IPS-NIHi11 (cell line): ENCODE measurements around the gene MSANTD2.
"Not testable (repeated sequence)": the region's sequence is repeated elsewhere in the genome, so short reads cannot be mapped to it uniquely, and the experiment has no call there.

Source experiments
- DNase-seq: peaks from one replicate; pipeline ENCODE4 v3.0.0; 2012; ENCODE audit warnings: mixed read lengths, low spot score

Gene MSANTD2

DNA sequence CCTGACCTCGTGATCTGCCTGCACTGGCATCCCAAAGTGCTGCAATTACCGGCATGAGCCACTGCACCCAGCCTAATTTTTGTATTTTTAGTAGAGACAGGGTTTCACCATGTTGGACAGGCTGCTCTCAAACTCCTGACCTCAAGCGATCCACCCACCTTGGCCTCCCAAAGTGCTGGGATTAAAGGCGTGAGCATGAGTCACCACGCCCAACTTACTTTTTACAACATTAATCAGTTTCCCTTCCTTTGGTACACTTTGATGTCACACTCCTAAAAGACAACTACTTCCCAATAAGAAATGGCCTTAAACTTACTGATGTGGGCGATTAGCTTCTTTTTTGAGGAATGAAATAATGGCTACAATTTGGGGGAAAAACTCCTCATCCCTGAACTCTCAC lies 29.2 kb downstream of the MSANTD2 start:
- not testable (repeated sequence) for DNase-seq

DNA sequence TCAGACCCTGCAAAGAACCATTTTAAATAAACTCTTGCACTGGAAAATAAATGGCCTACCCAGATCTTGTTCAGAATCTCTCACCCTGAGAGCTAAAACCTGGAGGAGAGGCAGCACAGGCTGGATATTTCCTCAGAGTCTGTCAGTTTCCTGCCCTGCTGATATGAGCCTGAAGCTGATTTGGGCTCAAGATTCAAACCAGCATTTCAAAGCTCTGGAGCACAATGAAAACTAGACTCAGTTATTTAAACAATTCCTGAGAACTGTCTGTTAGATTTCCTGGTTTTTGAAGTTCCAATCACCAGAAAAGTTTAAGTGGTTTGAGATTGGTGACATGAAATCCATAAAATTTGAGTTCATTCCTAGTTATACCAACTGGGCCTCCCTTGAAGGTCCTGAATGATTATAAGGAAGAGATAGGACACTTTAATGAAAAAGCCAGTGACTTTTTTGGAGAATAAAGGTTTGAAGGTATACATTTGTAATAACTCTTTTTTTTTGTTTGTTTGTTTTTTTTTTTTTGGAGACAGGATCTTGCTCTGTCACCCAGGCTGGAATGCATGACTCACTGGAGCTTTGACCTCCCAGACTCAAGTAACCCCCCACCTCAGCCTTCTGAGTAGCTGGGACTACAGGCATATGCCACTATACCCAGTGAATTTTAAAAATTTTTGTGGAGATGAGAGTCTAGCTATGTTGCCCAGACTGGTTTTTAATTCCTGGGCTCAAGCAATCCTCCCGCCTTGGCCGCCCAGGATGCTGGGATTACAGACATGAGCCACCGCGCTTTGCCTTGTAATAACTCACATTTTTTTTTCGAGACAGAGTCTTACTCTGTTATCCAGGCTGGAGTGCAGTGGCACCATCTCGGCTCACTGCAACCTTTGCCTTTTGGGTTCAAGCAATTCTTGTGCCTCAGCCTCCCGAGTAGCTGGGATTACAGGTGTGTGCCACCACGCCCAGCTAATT lies 30.1 kb downstream of the MSANTD2 start:
- DNase-seq, result no peak

- no peak for DNase-seq
These were observed 31.3 kb downstream of the MSANTD2 start for GRCh38 chr11:124768914-124769313.

DNA sequence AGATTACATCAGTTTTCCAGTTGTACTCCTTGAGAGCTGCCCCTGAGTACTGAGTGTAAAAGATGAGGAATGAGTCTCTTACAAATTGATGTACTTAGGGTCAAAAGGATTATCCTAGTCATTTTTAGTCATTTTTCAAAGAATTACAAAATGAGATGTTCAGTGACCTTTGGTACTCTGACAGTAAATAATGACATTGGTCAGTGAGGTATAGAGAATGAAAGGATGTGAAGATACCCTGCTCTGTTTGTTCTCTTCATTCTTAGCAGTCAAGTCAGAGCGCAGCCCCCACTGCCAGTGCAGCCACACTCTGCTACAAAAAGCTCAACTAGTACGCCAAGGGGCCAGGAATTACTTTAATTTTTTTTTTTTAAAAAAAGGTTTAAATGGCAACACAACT lies 34.0 kb downstream of the MSANTD2 start:
- DNase-seq, result no peak

DNA sequence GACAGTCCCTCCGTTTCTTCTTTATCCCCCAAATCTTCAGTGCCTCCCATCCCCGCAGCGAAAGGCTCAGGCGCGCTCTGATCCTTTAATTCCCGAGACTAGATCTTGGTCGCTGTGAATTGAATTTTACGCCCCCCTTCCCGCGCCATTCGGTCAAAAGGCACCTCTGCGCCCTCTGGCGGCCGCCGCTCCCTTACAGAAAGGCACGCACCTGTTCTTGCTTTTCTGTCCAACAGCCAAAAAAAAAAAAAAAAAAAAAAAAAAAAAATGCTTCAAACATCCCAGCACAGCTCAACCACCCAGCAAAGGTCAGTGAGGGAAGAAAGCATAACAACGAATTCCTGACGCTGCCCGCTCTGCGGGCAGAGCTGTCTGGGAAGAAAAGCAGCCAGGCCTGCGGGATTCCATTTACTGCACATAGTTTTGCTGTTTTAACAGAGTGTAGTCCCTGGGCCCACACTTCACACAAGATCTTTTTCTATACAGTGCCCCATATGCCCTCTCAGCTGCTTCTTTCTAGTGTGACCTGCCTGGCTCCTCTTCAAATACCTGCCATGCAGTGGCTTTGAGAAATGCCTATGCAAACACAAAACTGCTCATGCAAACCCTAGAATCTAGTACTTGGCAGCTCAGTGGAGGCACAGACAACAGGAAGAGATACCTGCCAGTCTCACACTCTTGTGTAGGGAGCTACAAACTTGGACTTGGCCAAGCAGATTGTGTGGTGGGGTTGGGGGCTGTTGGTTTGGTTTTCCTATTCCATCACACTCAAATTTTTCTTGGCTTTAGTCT lies 36.9 kb downstream of the MSANTD2 start:
- DNase-seq, result peak; percentile 66

GRCh38 chr11:124762624-124763155 lies 37.5 kb downstream of the MSANTD2 start:
- peak; percentile 41 for DNase-seq

DNA sequence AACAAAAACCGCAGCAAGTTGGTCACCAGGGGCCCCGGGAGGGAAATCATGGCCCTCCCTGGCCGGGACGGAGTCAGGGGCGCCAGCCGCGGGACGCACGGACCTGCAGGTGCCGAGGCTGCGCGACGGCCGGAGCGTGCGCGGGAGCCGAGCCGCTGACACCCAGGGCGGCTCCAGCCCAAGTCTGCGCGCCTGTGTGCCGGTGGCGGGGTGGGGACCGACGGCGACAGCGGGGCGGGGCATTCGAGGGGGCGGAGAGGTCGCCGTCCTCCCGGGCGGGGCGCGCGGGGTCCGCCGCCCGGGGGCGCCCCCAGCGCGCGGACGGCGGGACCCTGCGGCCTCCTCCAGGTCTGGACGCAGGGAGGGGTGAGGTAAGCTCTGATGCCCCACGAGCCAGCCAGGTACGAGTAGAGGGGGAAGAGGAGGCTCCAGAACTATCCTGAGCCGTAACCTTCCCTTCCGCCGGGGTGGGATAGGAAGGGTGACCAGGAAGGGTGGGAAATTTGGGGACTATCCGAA lies 38.0 kb downstream of the MSANTD2 start, which contains the start of gene ESAM:
ESAM (minus strand) TSS at position 186 of the 519 bp plus-strand sequence; CDS start at position 50, 136 bp downstream.
- DNase-seq, result peak; percentile 63

DNA sequence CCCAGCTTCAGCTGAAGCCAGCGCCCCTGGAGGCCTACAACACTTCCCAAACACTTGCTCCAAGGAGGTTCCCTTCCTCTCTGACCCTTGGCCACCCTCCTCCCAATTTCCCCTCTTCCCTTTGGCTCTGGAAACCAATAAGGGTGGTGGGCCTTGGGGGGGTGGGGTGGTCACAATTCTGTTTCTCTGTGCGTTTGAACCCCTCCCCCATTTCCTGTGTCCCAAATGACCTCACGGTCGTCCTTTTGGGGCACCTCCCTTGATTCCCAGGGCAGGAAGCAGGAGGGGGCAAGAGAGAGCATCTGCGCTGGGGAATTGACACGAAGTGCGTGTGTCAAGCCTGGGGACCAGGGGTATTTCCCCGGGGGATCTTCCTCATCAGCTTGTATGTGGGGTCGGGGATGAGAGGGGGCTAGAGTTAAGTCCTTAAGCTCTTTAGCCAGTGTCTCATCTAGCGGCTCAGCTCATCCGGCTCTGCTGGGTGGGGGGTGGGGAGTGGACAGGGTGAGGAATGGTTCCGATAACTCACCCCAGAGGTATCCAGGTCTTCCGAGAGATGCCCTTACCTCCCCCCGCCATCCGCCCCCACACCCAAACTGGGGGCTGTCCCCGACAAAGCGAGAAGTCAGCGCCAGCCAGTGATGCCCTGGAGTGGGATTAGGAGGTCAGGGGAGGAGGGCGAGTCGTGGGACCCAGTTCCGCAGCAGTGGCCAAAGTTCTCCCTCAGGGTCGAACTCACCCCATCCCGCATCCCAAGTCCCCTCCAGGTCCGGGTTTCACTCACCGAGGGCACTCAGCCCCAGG lies 38.7 kb downstream of the MSANTD2 start:
- DNase-seq, result no peak

DNA sequence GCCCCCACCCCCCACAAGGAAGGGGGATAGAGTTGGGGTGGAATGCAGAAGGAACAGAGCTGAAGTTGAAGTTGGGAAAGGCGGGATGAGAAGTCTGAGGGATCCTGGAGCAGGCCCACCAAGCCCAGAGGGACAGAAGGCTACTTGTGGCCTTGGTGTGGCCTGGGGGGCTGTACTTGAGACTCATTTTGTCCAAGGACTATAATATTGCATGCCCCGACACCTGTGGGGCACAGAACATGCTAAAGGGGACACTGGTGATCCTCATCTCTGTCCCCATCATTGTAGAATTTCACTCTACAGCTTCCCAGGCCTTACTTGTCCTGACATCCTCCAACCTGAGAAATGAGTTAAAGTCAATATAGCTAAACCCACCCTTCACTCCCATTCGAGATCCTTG lies 39.4 kb downstream of the MSANTD2 start:
- DNase-seq, result no peak

GRCh38 chr11:124760205-124760652 lies 40.0 kb downstream of the MSANTD2 start:
- DNase-seq, result no peak

DNA sequence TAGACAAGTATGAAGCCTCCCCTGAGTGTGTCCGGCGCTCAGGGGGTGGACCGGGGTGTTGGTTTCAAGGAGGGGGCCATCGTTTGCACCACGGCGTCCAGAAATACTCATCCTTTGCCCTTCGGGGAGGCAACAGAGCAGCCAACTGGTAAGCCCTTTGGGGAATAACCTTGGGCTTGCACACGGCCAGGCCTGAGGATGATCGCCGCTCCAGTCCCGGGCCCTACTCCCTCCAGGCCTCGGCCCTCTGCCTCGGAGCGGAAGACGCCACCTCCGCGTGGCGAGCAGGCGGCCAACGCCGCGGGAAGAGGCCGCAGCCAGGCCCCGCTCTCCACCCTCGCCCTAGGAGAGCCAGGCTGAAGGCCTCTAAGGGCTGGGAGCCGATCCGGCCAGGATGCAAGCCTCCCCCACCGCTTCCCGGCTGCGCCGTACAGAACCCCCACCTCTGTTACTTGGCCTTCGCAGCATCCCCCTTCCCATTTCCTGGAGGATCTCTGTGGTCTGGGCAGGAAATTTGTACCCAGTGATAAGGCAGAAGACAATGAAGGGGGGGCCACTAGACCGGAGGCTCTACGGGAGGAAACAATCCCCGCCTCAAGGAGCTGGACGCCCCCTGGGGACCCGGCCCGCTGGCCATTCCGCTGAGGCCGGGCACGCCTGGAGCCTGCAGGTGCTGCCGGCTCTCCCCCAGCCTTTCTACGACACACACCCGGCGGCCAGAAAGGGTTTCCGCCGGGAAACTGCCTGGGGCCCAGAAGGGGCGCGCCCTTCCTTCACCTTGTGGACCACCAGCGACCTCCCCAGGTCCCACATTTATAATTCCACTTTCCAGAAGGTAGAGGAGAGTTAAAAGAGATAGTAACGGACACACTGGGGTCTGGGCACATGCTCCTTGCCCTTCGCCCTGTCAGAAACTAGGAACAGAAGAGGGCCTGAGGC lies 40.7 kb downstream of the MSANTD2 start:
- no peak for DNase-seq

DNA sequence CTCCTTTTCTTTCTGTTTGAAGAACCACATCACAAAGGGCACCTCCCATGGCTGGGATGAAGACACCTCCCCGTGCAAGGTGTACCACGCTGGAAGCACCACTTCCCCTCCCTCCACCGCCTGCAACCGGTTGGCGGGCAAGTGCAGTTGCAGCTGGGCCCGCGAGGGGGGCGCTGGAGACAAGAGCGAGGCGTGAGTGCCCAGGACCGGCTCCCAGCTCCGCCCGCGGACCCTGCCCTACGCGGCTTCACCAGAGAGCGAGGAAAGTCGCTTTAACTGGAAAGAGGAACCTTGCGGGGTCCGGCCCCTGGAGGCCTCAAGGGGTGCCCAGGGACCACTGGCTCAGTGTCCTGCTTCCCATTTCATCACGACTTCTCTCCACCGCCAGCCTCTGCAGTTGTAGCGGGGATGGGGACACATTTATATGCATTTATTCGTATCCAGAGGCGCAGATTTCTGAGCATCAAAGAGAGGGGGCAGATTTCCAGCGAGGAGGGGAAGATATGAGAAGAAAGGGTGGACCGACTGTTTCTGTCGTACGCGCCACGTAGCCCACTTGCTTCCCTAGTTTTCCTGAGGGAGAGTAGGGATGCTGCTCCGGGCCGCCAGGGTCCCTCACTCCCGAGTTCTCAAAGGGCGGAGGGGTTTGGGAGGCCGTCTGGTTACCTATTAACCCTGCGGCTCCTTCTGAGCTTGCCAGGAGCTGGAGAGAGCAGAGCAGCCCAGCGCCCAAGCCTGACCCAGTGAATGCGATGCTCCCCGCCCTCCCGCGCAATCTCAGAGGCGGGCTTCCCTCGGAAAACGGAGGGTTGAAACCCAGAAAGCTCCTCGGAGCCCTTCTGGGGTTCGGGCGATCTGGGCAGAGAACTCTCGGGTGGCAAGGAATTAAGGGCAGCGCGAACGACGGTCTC lies 41.6 kb downstream of the MSANTD2 start:
- peak; percentile 82 for DNase-seq

DNA sequence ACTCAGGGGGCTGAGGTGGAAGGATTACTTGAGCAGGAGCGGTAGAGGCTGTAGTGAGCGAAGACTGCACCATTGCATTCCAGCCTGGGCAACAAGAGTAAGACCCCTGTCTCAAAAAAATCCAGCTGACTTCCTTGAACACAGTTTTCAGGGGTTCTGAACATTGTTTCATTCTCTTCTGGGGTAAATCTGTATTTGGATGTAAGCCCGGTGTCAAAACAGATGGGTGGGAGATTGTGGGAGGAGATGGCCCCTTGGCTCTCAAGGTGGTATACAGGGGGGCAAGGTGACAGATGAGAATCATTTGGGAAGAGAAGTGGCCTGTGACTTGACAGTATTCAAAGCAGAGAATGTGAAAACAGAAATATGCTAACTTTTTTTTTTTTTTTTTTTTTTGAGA lies 42.9 kb downstream of the MSANTD2 start:
- DNase-seq, result no peak

DNA sequence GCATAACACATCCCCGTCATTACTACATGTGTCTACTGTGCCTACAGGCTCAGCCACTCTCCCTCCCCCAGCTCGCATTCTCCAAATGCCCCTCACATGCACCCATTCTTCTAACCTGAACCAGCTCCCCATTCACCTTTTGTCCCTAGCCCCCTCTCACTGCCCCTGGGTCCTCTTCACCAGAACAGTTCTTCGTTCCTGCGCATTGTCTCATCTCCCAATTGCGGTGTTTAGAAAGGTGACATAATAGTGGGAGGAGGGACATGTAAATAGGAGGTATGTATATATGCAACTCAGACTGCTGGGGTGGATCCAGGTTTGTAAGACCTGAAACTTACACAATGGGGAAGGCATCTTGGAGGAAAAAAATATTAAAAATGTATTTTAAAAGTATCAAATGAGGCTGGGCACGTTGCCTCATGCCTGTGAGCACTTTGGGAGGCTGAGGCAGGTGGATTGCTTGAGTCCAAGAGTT lies 43.4 kb downstream of the MSANTD2 start:
- no peak for DNase-seq

DNA sequence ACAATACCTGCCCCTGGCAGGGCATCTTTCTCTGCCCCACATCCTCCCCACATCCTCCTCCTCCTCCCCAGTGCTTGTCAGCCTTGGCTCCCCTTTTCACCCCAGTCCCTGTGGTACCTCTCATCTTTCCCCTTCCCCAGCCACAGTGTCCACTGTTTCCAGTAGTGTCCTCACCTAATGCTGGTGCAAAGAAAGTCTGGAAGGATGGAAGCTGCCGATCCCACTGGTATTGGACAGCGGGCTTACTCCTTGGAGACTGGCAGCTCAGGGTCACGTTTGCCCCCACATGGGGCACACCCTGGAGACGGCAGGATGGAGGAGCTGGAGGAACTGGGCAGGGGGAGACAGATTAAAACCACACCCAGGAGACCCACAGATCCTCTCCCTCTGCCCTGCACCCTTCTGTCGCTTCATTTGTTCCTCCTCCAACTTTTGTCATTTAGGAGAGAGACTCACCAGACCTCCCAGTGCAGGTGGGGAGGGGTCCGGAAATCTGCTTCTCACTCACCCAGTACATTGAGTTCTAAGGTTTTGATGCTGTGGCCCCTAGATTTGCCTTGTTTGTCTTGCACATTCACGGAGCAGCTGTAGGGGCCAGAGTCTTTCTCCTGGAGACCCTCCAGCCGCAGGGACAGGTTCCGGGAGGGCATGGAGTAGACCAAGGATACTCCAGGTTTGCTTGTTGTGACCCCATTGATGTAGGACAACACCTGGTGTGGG lies 44.0 kb downstream of the MSANTD2 start:
- DNase-seq, result no peak

GRCh38 chr11:124754710-124755109 lies 45.5 kb downstream of the MSANTD2 start:
- no peak for DNase-seq

DNA sequence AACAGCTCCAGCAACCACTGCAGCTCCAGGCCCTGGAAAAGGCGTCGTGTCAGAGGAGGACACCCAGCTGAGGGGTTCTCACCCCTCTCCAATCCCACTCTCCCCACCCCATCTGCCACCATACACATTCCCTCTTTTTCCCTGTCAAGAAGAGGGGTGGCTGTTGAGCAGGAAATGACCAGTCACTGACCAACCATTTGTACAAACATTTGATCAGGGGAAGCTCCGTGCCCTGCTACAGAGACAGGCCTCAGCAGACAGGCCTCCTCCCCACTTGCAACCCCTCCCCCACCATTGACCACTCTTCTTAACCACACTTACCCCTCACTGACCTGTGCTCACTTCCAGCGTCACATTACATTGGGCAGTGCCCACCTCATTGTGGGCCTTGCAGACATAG lies 45.9 kb downstream of the MSANTD2 start:
- no peak for DNase-seq

- DNase-seq, result no peak
These were observed 46.6 kb downstream of the MSANTD2 start for GRCh38 chr11:124753624-124754023.
